ENCODE measurements around the gene TMEM117.

GRCh38 chr12:44331269-44331668 is 495.4 kb downstream of the TMEM117 start:
- TF ChIP-seq, protein P1, sequence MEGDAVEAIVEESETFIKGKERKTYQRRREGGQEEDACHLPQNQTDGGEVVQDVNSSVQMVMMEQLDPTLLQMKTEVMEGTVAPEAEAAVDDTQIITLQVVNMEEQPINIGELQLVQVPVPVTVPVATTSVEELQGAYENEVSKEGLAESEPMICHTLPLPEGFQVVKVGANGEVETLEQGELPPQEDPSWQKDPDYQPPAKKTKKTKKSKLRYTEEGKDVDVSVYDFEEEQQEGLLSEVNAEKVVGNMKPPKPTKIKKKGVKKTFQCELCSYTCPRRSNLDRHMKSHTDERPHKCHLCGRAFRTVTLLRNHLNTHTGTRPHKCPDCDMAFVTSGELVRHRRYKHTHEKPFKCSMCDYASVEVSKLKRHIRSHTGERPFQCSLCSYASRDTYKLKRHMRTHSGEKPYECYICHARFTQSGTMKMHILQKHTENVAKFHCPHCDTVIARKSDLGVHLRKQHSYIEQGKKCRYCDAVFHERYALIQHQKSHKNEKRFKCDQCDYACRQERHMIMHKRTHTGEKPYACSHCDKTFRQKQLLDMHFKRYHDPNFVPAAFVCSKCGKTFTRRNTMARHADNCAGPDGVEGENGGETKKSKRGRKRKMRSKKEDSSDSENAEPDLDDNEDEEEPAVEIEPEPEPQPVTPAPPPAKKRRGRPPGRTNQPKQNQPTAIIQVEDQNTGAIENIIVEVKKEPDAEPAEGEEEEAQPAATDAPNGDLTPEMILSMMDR (IDR thresholded peaks at IDR 0.05): no peak
- no peak for TF ChIP-seq EZH2 (IDR thresholded peaks at IDR 0.05; ENCODE audit: borderline replicate concordance, insufficient read depth, low read depth, low read length, poor library complexity, severe bottlenecking)

Measured in B cell (primary cell).